22Rv1 (cell line): ENCODE data around the gene CNRIP1.

Source experiments
- H3K27ac ChIP-seq: fragments of 450-650 bp; 2 replicates; pipeline ENCODE4 v1.5.1; 2017
- ZFX ChIP-seq: fragments of 450-650 bp; IDR thresholded peaks from 2 replicates; pipeline ENCODE4 v1.6.1; 2017; ENCODE audit warnings: antibody characterized with exemption, borderline replicate concordance
- TF ChIP-seq, protein P1 (sequence below): fragments of 450-650 bp; IDR thresholded peaks from 2 replicates; pipeline ENCODE4 v1.5.1; 2017; ENCODE audit warnings: mild to moderate bottlenecking

CNRIP1 gene

GRCh38 chr2:68250652-68251186, 69.0 kb downstream of the CNRIP1 start:
- peak overlapping the region; percentile 93 for H3K27ac ChIP-seq
- TF ChIP-seq ZFX, result no peak
- TF ChIP-seq, protein P1, sequence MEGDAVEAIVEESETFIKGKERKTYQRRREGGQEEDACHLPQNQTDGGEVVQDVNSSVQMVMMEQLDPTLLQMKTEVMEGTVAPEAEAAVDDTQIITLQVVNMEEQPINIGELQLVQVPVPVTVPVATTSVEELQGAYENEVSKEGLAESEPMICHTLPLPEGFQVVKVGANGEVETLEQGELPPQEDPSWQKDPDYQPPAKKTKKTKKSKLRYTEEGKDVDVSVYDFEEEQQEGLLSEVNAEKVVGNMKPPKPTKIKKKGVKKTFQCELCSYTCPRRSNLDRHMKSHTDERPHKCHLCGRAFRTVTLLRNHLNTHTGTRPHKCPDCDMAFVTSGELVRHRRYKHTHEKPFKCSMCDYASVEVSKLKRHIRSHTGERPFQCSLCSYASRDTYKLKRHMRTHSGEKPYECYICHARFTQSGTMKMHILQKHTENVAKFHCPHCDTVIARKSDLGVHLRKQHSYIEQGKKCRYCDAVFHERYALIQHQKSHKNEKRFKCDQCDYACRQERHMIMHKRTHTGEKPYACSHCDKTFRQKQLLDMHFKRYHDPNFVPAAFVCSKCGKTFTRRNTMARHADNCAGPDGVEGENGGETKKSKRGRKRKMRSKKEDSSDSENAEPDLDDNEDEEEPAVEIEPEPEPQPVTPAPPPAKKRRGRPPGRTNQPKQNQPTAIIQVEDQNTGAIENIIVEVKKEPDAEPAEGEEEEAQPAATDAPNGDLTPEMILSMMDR, result no peak

DNA sequence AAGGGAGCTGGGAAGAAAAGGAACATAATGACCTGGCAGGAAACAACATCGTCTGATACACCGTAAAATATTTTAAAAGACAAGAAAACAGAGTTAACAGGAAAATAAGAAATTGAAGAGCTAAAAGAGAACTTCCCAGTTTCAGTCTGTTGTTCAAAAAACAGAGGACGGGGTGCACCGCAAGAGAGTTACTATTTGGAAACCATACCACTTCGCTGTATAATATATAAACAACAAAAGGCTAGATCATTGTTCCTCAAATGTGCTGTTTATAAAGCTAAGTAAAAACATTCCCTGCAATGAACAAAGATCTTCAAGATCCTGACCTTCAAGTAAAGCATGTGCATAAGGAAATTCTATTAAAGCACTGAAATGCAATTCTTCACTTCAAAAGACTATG, 69.6 kb downstream of the CNRIP1 start:
- no peak overlapping the region for H3K27ac ChIP-seq
- no peak for TF ChIP-seq ZFX
- TF ChIP-seq, protein P1, result no peak

- TF ChIP-seq, protein P1, result no peak
- no peak for TF ChIP-seq ZFX
- no peak overlapping the region for H3K27ac ChIP-seq
These were observed 70.9 kb downstream of the CNRIP1 start for GRCh38 chr2:68248806-68249205.

DNA sequence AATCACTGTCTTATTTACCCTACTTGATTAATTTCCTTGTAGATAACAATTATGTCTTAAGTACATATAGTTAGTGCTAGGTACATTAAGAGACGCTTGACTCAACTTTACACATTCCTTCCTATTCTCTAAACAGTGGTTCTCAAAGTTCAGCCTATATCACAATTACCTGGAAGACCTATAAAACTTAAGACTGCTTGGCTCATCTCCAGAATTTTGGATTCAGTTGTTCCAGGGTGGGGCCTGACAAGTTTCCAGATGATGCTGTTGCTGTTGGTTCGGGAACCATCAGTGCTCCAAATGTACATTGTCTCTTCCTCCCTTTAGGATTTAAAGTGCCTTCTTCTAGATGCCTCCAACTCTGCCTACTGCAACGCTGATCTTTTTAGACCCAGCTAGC, 71.4 kb downstream of the CNRIP1 start:
- TF ChIP-seq, protein P1, result no peak
- no peak for TF ChIP-seq ZFX
- no peak overlapping the region for H3K27ac ChIP-seq

DNA sequence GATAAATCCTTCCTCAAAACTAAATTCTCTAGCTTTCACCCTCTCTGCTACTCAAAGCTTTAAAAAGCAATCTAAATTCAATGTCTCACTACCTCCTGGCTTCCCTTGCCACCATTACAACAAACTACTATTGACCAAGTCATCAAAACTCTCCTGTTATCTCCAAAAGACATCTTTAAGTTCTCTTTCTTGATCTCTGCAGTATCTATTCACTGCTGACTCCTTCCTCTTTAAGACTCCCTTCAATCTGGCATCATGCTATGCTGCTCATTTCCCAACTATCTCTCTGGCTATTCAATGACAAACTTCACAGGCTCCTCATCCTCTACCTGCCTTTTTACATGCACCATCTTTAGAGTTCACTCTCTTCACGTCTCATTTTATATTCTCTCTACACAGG, 73.4 kb downstream of the CNRIP1 start:
- TF ChIP-seq, protein P1, result no peak
- TF ChIP-seq ZFX, result no peak
- H3K27ac ChIP-seq, result no peak overlapping the region

- TF ChIP-seq, protein P1, result no peak
- no peak overlapping the region for H3K27ac ChIP-seq
These were observed 74.1 kb downstream of the CNRIP1 start for GRCh38 chr2:68245672-68246071.

DNA sequence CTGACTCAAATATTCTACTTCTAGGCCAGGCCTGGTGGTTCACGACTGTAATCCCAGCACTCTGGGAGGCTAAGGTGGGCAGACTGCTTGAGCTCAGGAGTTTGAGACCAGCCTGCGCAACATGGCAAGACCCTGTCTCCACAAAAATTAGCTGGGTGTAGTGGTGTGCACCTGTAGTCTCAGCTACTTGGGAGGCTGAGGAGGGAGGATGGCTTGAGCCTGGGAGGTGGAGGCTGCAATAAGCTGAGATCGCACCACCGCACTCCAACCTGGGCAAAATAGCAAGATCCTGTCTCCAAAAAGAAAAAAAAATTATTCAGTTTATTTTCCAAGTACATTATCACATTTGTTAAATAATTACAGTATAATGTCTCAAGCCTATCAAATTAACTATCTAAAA, 74.7 kb downstream of the CNRIP1 start:
- TF ChIP-seq, protein P1, result no peak
- no peak for TF ChIP-seq ZFX
- H3K27ac ChIP-seq, result no peak overlapping the region
